Measurements from ENCODE around the gene ADAM21.

- no peak for TF ChIP-seq RAD21 (conservative IDR thresholded peaks at IDR 0.05)
- no peak for TF ChIP-seq CTCF (IDR thresholded peaks at IDR 0.05; ENCODE audit: poor library complexity, severe bottlenecking)
- TF ChIP-seq EZH2 (IDR thresholded peaks at IDR 0.05; ENCODE audit: borderline replicate concordance, insufficient read depth, low read length, poor library complexity, severe bottlenecking), result no peak
- TF ChIP-seq TAF1 (IDR thresholded peaks at IDR 0.05; ENCODE audit: low read depth), result no peak
- TF ChIP-seq POLR2AphosphoS5 (IDR thresholded peaks at IDR 0.05), result no peak
- TF ChIP-seq SMC3 (conservative IDR thresholded peaks at IDR 0.05; ENCODE audit: poor library complexity), result no peak
- TF ChIP-seq EP300 (conservative IDR thresholded peaks at IDR 0.05; ENCODE audit: poor library complexity, severe bottlenecking), result no peak
Measured at GRCh38 chr14:70448633-70449340, 3.2 kb upstream of the ADAM21 start.

All from neural cell (in vitro differentiated cells).